K562 (cell line): Measurements from ENCODE around the gene SAMD13. TPM values are rescaled to one million over a fixed set of nuclear protein-coding genes. Genes with fewer than 3 reads are reported as not detected.

Experiments
- L3MBTL2 ChIP-seq: fragments of 450-650 bp; IDR thresholded peaks from 2 replicates; pipeline ENCODE4 v1.6.1; 2016; ENCODE audit warnings: mild to moderate bottlenecking, moderate library complexity
- MGA ChIP-seq: fragments of 450-650 bp; IDR thresholded peaks from 2 replicates; pipeline ENCODE4 v1.6.1; 2016; ENCODE audit warnings: mild to moderate bottlenecking, moderate library complexity
- RFX1 ChIP-seq: fragments of 450-650 bp; IDR thresholded peaks from 2 replicates; pipeline ENCODE4 v1.6.1; 2016; ENCODE audit warnings: mild to moderate bottlenecking, moderate library complexity
- polyA plus RNA-seq, 8 experiments: library from polyadenylated mRNA; depleted of rRNA in 4 of 8; stranded (reverse) in 5 of 8; unstranded in 3 of 8; fragments of >200 nt; fragmentation: Nextera tagmentation in 2 of 8; fragmentation: Illumina TruSeq in 1 of 8; extraction: Ambion mirVana in 2 of 8; extraction: Trizol in 1 of 8; gene quantifications; 2 replicates each; pipeline versions ENCODE4 v1.2.1 to v1.2.3, GENCODE V29; 2011 to 2014; ENCODE audit warnings: inconsistent platforms in 1 of 8, missing spikeins in 1 of 8
- total RNA-seq, 7 experiments: library from RNA; depleted of rRNA in 6 of 7; stranded (reverse); fragments of >200 nt in 6 of 7; fragmentation: Illumina TruSeq in 2 of 7; extraction: Trizol in 2 of 7; gene quantifications; 2 replicates each; pipeline versions ENCODE4 v1.2.1 to v1.2.3, GENCODE V29; 2011 to 2021; ENCODE audit warnings: low replicate concordance in 1 of 7

Gene SAMD13
- total and polyA plus RNA-seq, 9 of the 15 experiments (the other 6 are each of a cell fraction or from before 2014, with no cell fraction given), result 0.78 to 2.7 (median 1.00) TPM

DNA sequence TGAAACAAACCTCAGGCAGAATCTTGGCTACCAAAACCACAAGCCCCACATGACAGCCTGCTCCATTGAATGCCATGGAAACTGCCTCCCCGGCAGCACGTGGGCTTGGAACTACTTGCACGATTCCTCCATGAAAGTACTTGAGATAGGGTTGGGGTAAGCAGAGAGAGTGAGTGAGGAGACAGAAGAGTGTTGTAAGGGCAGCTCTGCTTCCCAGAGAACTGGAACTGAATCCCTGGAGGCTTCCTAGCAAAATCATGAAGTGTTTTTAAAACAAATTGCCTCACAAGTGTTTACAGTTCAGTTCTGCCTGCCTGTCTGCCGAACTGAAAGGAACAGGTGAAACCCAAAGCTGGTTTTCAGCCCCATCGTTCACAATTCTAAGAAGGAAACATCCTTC, 61.5 kb downstream of the SAMD13 start (continued):
- TF ChIP-seq MGA (peak; percentile 67), L3MBTL2 (peak; percentile 60), RFX1 (peak; percentile 18; the same call in 1 of the 2 replicates)
- TF ChIP-seq, all 486 proteins: peak for 5
